HS-27A (cell line): ENCODE measurements around the gene ADM5.
A peak's percentile ranks its signal among the peaks of the same experiment; 100 is the strongest.

Experiments used
- DNase-seq: peaks from one replicate; pipeline ENCODE4 v3.0.0-alpha.2; 2012; ENCODE audit warnings: low read depth, missing footprints

ADM5 gene

GRCh38 chr19:49689133-49690078, at the start of gene ADM5:
Gene ADM5, plus strand, starts transcription at chr19:49689594. Its CDS starts 244 bp downstream, at chr19:49689838.
- no peak for DNase-seq

- peak; percentile 100 for DNase-seq
Observed at GRCh38 chr19:49640113-49640898, 49.1 kb upstream of the ADM5 start, which contains the start of gene RRAS. Gene RRAS, minus strand, starts transcription at chr19:49640143. Its CDS starts 45 bp downstream, at chr19:49640098.

GRCh38 chr19:49641688-49642491, 47.5 kb upstream of the ADM5 start, which contains the start of gene SCAF1:
Gene SCAF1, plus strand, starts transcription at chr19:49642209. Its CDS starts 2,818 bp downstream, at chr19:49645027.
- peak; percentile 98 for DNase-seq

GRCh38 chr19:49642492-49643035, 46.8 kb upstream of the ADM5 start:
- DNase-seq = no peak

GRCh38 chr19:49643466-49643865, 45.9 kb upstream of the ADM5 start:
- DNase-seq = no peak

GRCh38 chr19:49645592-49645991, 43.8 kb upstream of the ADM5 start:
- no peak for DNase-seq

GRCh38 chr19:49645995-49646394, 43.4 kb upstream of the ADM5 start:
- no peak for DNase-seq

- no peak for DNase-seq
Observed at GRCh38 chr19:49646586-49646985, 42.8 kb upstream of the ADM5 start.

- no peak for DNase-seq
Observed at GRCh38 chr19:49651029-49651819, 38.2 kb upstream of the ADM5 start.

GRCh38 chr19:49651820-49652550, 37.4 kb upstream of the ADM5 start:
- DNase-seq = no peak

- no peak for DNase-seq
Observed at GRCh38 chr19:49652551-49653465, 36.6 kb upstream of the ADM5 start.

GRCh38 chr19:49653466-49653806, 36.0 kb upstream of the ADM5 start:
- no peak for DNase-seq

- no peak for DNase-seq
Observed at GRCh38 chr19:49654581-49654980, 34.8 kb upstream of the ADM5 start.

GRCh38 chr19:49655570-49656455, 33.6 kb upstream of the ADM5 start:
- DNase-seq = no peak

GRCh38 chr19:49656456-49657109, 32.8 kb upstream of the ADM5 start:
- DNase-seq = no peak

- no peak for DNase-seq
Observed at GRCh38 chr19:49657493-49658138, 31.8 kb upstream of the ADM5 start.

- DNase-seq = no peak
Observed at GRCh38 chr19:49658139-49658517, 31.3 kb upstream of the ADM5 start.
